Activated CD8-positive, alpha-beta memory T cell treated with anti-CD3 and anti-CD28 coated beads, Interleukin-2, amount 50 U/mL, for 1 hour (primary cell): ENCODE results near the gene ITSN1.

Experiments
- DNase-seq: peaks from one replicate; pipeline ENCODE4 v3.0.0-alpha.2; 2020; ENCODE audit errors: extremely low read depth

The ITSN1 gene

GRCh38 chr21:33680870-33681269, 38.6 kb downstream of the ITSN1 start:
- no peak for DNase-seq

- DNase-seq = no peak
Observed at GRCh38 chr21:33682992-33683627, 40.8 kb downstream of the ITSN1 start.

- DNase-seq = no peak
Observed at GRCh38 chr21:33684068-33684467, 41.8 kb downstream of the ITSN1 start.

GRCh38 chr21:33684923-33685560, 42.7 kb downstream of the ITSN1 start:
- no peak for DNase-seq

GRCh38 chr21:33685613-33686197, 43.4 kb downstream of the ITSN1 start:
- DNase-seq = no peak

GRCh38 chr21:33686386-33686785, 44.1 kb downstream of the ITSN1 start:
- no peak for DNase-seq

GRCh38 chr21:33687634-33688033, 45.3 kb downstream of the ITSN1 start:
- no peak for DNase-seq

GRCh38 chr21:33688353-33688752, 46.1 kb downstream of the ITSN1 start:
- DNase-seq = no peak

GRCh38 chr21:33690874-33691273, 48.6 kb downstream of the ITSN1 start:
- no peak for DNase-seq

- no peak for DNase-seq
Observed at GRCh38 chr21:33691945-33692603, 49.8 kb downstream of the ITSN1 start.

- no peak for DNase-seq
Observed at GRCh38 chr21:33695813-33696212, 53.5 kb downstream of the ITSN1 start.

- no peak for DNase-seq
Observed at GRCh38 chr21:33696465-33696864, 54.2 kb downstream of the ITSN1 start.

GRCh38 chr21:33698087-33698860, 56.0 kb downstream of the ITSN1 start:
- no peak for DNase-seq

GRCh38 chr21:33699277-33699676, 57.0 kb downstream of the ITSN1 start:
- DNase-seq = no peak

- no peak for DNase-seq
Observed at GRCh38 chr21:33700491-33700890, 58.2 kb downstream of the ITSN1 start.

GRCh38 chr21:33703750-33704606, 61.7 kb downstream of the ITSN1 start:
- no peak for DNase-seq

- no peak for DNase-seq
Observed at GRCh38 chr21:33707846-33708245, 65.5 kb downstream of the ITSN1 start.

- no peak for DNase-seq
Observed at GRCh38 chr21:33708874-33709273, 66.6 kb downstream of the ITSN1 start.

GRCh38 chr21:33712022-33712803, 69.9 kb downstream of the ITSN1 start:
- no peak for DNase-seq

GRCh38 chr21:33721081-33721480, 78.8 kb downstream of the ITSN1 start:
- DNase-seq = no peak
